IMR-90 (cell line): ENCODE measurements around the gene FERD3L. TPM values are rescaled to one million over a fixed set of nuclear protein-coding genes. Genes with fewer than 3 reads are reported as not detected.

Source experiments
- ATAC-seq: fragments of 200-7000 bp; cut with Tn5 transposase; 2 replicates; pipeline ENCODE4 v1.9.1; 2020; ENCODE audit warnings: low read depth, mild to moderate bottlenecking, moderate library complexity
- BruUV-seq: library from RNA; stranded (reverse); fragments of 400-500 nt; replicated peaks from 2 replicates; lab custom pipeline; 2021; lab: Mats Ljungman, UMichigan
- CTCF ChIA-PET: fragments of 300-600 bp; formaldehyde crosslinking; extraction: SDS; loops from one replicate; lab custom pipeline; 2021; ENCODE audit warnings: antibody characterized with exemption; lab: Yijun Ruan, JAX
- POLR2A ChIA-PET: fragments of 300-600 bp; sonication (Branson Sonifier 250); formaldehyde crosslinking; loops from one replicate; lab custom pipeline; 2022; ENCODE audit warnings: antibody characterized with exemption; ENCODE audit not compliant: unreplicated experiment; lab: Charles Lee
- DNase-seq: peaks from one replicate; pipeline ENCODE4 v3.0.0; 2013
- H2AFZ ChIP-seq: replicated peaks from 2 replicates; pipeline ENCODE3; 2013; ENCODE audit warnings: low read length, mild to moderate bottlenecking; ENCODE audit not compliant: poor library complexity
- H2AK5ac ChIP-seq: 2 replicates; pipeline ENCODE4 v1.6.1; 2013; ENCODE audit warnings: low read depth, low read length, inconsistent platforms
- H2AK9ac ChIP-seq: replicated peaks from 2 replicates; pipeline ENCODE3; 2013; ENCODE audit warnings: mild to moderate bottlenecking, low read depth, low read length, moderate library complexity; ENCODE audit not compliant: poor library complexity
- H2BK120ac ChIP-seq: 2 replicates; pipeline ENCODE4 v1.6.1; 2013; ENCODE audit warnings: low read depth, low read length, inconsistent platforms
- H2BK15ac ChIP-seq: 3 replicates; pipeline ENCODE4 v1.6.1; 2013; ENCODE audit warnings: low read depth, low read length, inconsistent platforms
- H2BK20ac ChIP-seq: 2 replicates; pipeline ENCODE4 v1.6.1; 2013; ENCODE audit warnings: low read depth, mild to moderate bottlenecking, inconsistent platforms, low read length, moderate library complexity
- H2BK5ac ChIP-seq: 2 replicates; pipeline ENCODE4 v1.6.1; 2013; ENCODE audit warnings: mild to moderate bottlenecking, low read depth, low read length, inconsistent platforms; ENCODE audit not compliant: poor library complexity, severe bottlenecking
- H3K14ac ChIP-seq: replicated peaks from 2 replicates; pipeline ENCODE4 v1.6.1; 2013; ENCODE audit warnings: low read depth, low read length, inconsistent platforms
- H3K18ac ChIP-seq: 2 replicates; pipeline ENCODE4 v1.6.1; 2013; ENCODE audit warnings: low read depth, low read length, control low read depth
- H3K23ac ChIP-seq: 2 replicates; pipeline ENCODE4 v1.6.1; 2013; ENCODE audit warnings: low read depth, low read length, inconsistent platforms
- H3K27ac ChIP-seq: 2 replicates; pipeline ENCODE4 v1.5.1; 2013; ENCODE audit warnings: mild to moderate bottlenecking, control low read depth, low read length; ENCODE audit not compliant: insufficient read depth
- H3K27me3 ChIP-seq: 2 replicates; pipeline ENCODE4 v1.6.1; 2013; ENCODE audit warnings: low read length; ENCODE audit not compliant: control insufficient read depth, insufficient read depth
- H3K36me3 ChIP-seq: 2 replicates; pipeline ENCODE4 v1.6.1; 2013; ENCODE audit warnings: low read length, mixed read lengths; ENCODE audit not compliant: control insufficient read depth, insufficient read depth
- H3K4ac ChIP-seq: 2 replicates; pipeline ENCODE4 v1.6.1; 2013; ENCODE audit warnings: low read depth, low read length, inconsistent platforms
- H3K4me1 ChIP-seq: 2 replicates; pipeline ENCODE4 v1.6.1; 2013; ENCODE audit warnings: low read length, mixed read lengths; ENCODE audit not compliant: control insufficient read depth, insufficient read depth
- H3K4me2 ChIP-seq: 2 replicates; pipeline ENCODE4 v1.6.1; 2013; ENCODE audit warnings: low read depth, mild to moderate bottlenecking, control low read depth, low read length, moderate library complexity
- H3K4me3 ChIP-seq: 2 replicates; pipeline ENCODE4 v1.5.1; 2013; ENCODE audit warnings: low read depth, mild to moderate bottlenecking, control low read depth, low read length, moderate library complexity; ENCODE audit not compliant: insufficient read depth
- H3K56ac ChIP-seq: 2 replicates; pipeline ENCODE4 v1.6.1; 2013; ENCODE audit warnings: low read length, inconsistent platforms; ENCODE audit not compliant: insufficient read depth; ENCODE audit errors: extremely low read depth
- H3K79me1 ChIP-seq, 2 experiments: 2 replicates each; pipeline ENCODE4 v1.6.1; 2013; ENCODE audit warnings: low read length in 2 of 2, inconsistent platforms in 1 of 2, low read depth in 1 of 2
- H3K9ac ChIP-seq: 2 replicates; pipeline ENCODE4 v1.6.1; 2013; ENCODE audit warnings: low read depth, low read length, control low read depth
- H3K9me1 ChIP-seq: 2 replicates; pipeline ENCODE4 v1.6.1; 2013; ENCODE audit warnings: low read length, inconsistent platforms; ENCODE audit not compliant: insufficient read depth
- H3K9me3 ChIP-seq: 2 replicates; pipeline ENCODE4 v1.6.1; 2013; ENCODE audit warnings: low read length; ENCODE audit not compliant: control insufficient read depth, insufficient read depth
- H4K20me1 ChIP-seq: 2 replicates; pipeline ENCODE4 v1.6.1; 2013; ENCODE audit warnings: low read length, inconsistent platforms; ENCODE audit not compliant: insufficient read depth
- H4K5ac ChIP-seq: 2 replicates; pipeline ENCODE4 v1.6.1; 2013; ENCODE audit warnings: mild to moderate bottlenecking, low read depth, low read length, control low read depth
- H4K8ac ChIP-seq, 2 experiments: 2 replicates each; pipeline ENCODE4 v1.6.1; 2013; ENCODE audit warnings: low read depth in 2 of 2, low read length in 2 of 2, control low read depth in 1 of 2, inconsistent platforms in 1 of 2
- H4K91ac ChIP-seq: 2 replicates; pipeline ENCODE4 v1.6.1; 2013; ENCODE audit warnings: low read depth, low read length, inconsistent platforms; ENCODE audit not compliant: insufficient read depth
- BHLHE40 ChIP-seq: fragments of 150-350 bp; IDR thresholded peaks from 2 replicates; pipeline ENCODE4 v1.6.1; 2016; ENCODE audit warnings: mild to moderate bottlenecking, low read depth, low read length
- CEBPB ChIP-seq: IDR thresholded peaks from 2 replicates; pipeline ENCODE4 v1.6.1; 2012; ENCODE audit warnings: low read depth, low read length, improper control_type of control experiment
- CHD1 ChIP-seq: IDR thresholded peaks from 2 replicates; pipeline ENCODE4 v1.6.1; 2012; ENCODE audit warnings: low read depth, low read length, improper control_type of control experiment
- FOS ChIP-seq: fragments of 150-350 bp; IDR thresholded peaks from 2 replicates; pipeline ENCODE4 v1.6.1; 2016; ENCODE audit warnings: low read depth, low read length
- MAFK ChIP-seq: IDR thresholded peaks from 2 replicates; pipeline ENCODE4 v1.6.1; 2012; ENCODE audit warnings: low read depth, low read length, improper control_type of control experiment
- MAZ ChIP-seq: IDR thresholded peaks from 2 replicates; pipeline ENCODE4 v1.6.1; 2012; ENCODE audit warnings: low read depth, mild to moderate bottlenecking, low read length, improper control_type of control experiment, moderate library complexity, borderline replicate concordance
- MXI1 ChIP-seq: IDR thresholded peaks from 2 replicates; pipeline ENCODE4 v1.6.1; 2012; ENCODE audit warnings: low read depth, mild to moderate bottlenecking, low read length, moderate library complexity, borderline replicate concordance
- NFE2L2 ChIP-seq: fragments of 150-350 bp; IDR thresholded peaks from 2 replicates; pipeline ENCODE4 v1.6.1; 2016; ENCODE audit warnings: low read depth, mild to moderate bottlenecking, low read length
- POLR2A ChIP-seq: IDR thresholded peaks from 2 replicates; pipeline ENCODE4 v1.6.1; 2012; ENCODE audit warnings: mild to moderate bottlenecking, low read depth, low read length
- RAD21 ChIP-seq: IDR thresholded peaks from 2 replicates; pipeline ENCODE4 v1.6.1; 2012; ENCODE audit warnings: low read length, improper control_type of control experiment
- RCOR1 ChIP-seq: IDR thresholded peaks from 2 replicates; pipeline ENCODE4 v1.6.1; 2012; ENCODE audit warnings: mild to moderate bottlenecking, low read length, improper control_type of control experiment; ENCODE audit not compliant: insufficient replicate concordance
- RFX5 ChIP-seq: IDR thresholded peaks from 2 replicates; pipeline ENCODE4 v1.8.0; 2012; ENCODE audit warnings: low read depth, mild to moderate bottlenecking, low read length, moderate library complexity
- SMC3 ChIP-seq: fragments of 150-350 bp; IDR thresholded peaks from 2 replicates; pipeline ENCODE4 v1.6.1; 2016; ENCODE audit warnings: low read depth, mild to moderate bottlenecking, antibody characterized with exemption, low read length, moderate library complexity
- WGBS, 2 experiments: methylation state at CpG; one replicate each; pipeline versions ENCODE4 v1.1.5 to v1.1.7; 2013; ENCODE audit warnings: missing lambda C conversion rate in 2 of 2; ENCODE audit not compliant: insufficient read length in 1 of 2; ENCODE audit errors: extremely low coverage in 2 of 2; 5-methylcytosine and 5-hydroxymethylcytosine counted together
- dilution Hi-C: fragments of 300-500 bp; cut with HindIII; formaldehyde crosslinking; loops from one replicate; pipeline ENCODE4 v1.14.3; 2018; ENCODE audit warnings: low sequenced_read_pairs; ENCODE audit not compliant: unreplicated experiment
- in situ Hi-C: fragments of 300-500 bp; cut with MboI; formaldehyde crosslinking; loops from 3 replicates; pipeline ENCODE4 v1.14.3; 2019; ENCODE audit warnings: low sequenced_read_pairs, inconsistent platforms, mixed read lengths
- intact Hi-C: fragments of 100-400 bp; cut with micrococcal nuclease; formaldehyde crosslinking; loops from 2 replicates; pipeline ENCODE4 v1.10.0; 2022
- polyA plus RNA-seq, 3 experiments: library from polyadenylated mRNA; depleted of rRNA; stranded (reverse); fragments of >200 nt; gene quantifications; 2 replicates each; pipeline ENCODE4 v1.2.3, GENCODE V29; 2012; ENCODE audit warnings: low replicate concordance in 1 of 3
- total RNA-seq: library from RNA; depleted of rRNA; stranded (reverse); fragments of >200 nt; gene quantifications from 2 replicates; pipeline ENCODE4 v1.2.3, GENCODE V29; 2012
- TF ChIP-seq, protein P1 (sequence below): fragments of 150-350 bp; IDR thresholded peaks from 2 replicates; pipeline ENCODE4 v1.6.1; 2017; ENCODE audit warnings: mild to moderate bottlenecking, antibody characterized with exemption, low read length, low read depth
- TF ChIP-seq, protein P2 (sequence below): conservative IDR thresholded peaks from 2 replicates; pipeline ENCODE4 v1.5.1; 2012; ENCODE audit warnings: mild to moderate bottlenecking, low read depth, low read length, improper control_type of control experiment
- TF ChIP-seq, protein P3 (sequence below): fragments of 150-350 bp; IDR thresholded peaks from 2 replicates; pipeline ENCODE4 v1.6.1; 2016; ENCODE audit warnings: low read depth, mild to moderate bottlenecking, low read length, moderate library complexity, borderline replicate concordance

Gene FERD3L
- total and polyA plus RNA-seq, 2 of the 4 experiments (the other 2 are of a cell fraction) = not detected

DNA sequence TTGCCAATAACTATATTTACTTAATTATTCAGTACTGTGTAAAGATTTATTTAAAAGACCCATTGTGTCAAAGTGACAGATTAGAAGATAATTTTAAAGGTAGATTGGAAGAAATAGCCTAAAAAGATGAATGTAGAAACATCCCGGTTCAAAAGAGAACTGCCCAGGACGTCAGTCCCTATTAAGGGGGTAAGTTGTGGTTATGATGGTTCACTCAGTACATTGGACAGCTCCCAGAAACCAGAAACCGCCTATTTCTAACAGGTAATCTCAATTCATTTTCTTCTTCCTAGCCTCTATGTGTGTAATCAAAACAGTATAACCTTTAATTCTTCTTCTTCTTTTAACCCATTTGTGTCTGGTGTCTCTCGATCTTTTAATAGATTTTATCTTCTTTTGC is 1.5 kb upstream of the FERD3L start:
- Histone ChIP-seq H2BK5ac (no peak overlapping the region), H3K18ac (no peak overlapping the region), H2AFZ (no peak overlapping the region), H3K14ac (no peak overlapping the region), H4K5ac (no peak overlapping the region), H3K23ac (no peak overlapping the region), H3K4me3 (no peak overlapping the region), H3K36me3 (no peaks in the 10 kb centered on the region), H2BK20ac (no peak overlapping the region), H3K4ac (no peak overlapping the region), H3K9ac (no peak overlapping the region), H4K20me1 (no peaks in the 10 kb centered on the region), H3K4me2 (no peak overlapping the region), H4K91ac (no peak overlapping the region), H3K79me1 (no peaks in the 10 kb centered on the region), H2BK120ac (no peak overlapping the region), H4K8ac (no peak overlapping the region), H3K56ac (no peak overlapping the region), H2BK15ac (no peak overlapping the region), H3K4me1 (no peaks in the 10 kb centered on the region), H2AK9ac (no peak overlapping the region), H3K27me3 (peaks cover 32% of the 10 kb centered on the region), H2AK5ac (no peak overlapping the region), H3K9me3 (peaks cover 13% of the 10 kb centered on the region), H3K27ac (no peak overlapping the region), H3K9me1 (no peaks in the 10 kb centered on the region)
- ChIA-PET CTCF (interaction anchor here (1.1 to 1.3 kb wide), 2 partner anchors 10 to 24 kb away, joined by 3 read pairs; no protein-coding TSS in a partner anchor), POLR2A (no interaction called here)
- ATAC-seq (no peak), DNase-seq (peak; percentile 46)
- in situ Hi-C loops (no loop called here), dilution Hi-C loops (no loop called here), intact Hi-C loops (no loop called here)
- no CpG with 5 or more reads among the region's 4 CpGs for WGBS, 2 experiments
- TF ChIP-seq, protein P1, sequence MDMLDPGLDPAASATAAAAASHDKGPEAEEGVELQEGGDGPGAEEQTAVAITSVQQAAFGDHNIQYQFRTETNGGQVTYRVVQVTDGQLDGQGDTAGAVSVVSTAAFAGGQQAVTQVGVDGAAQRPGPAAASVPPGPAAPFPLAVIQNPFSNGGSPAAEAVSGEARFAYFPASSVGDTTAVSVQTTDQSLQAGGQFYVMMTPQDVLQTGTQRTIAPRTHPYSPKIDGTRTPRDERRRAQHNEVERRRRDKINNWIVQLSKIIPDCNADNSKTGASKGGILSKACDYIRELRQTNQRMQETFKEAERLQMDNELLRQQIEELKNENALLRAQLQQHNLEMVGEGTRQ = no peak
- TF ChIP-seq, protein P2, sequence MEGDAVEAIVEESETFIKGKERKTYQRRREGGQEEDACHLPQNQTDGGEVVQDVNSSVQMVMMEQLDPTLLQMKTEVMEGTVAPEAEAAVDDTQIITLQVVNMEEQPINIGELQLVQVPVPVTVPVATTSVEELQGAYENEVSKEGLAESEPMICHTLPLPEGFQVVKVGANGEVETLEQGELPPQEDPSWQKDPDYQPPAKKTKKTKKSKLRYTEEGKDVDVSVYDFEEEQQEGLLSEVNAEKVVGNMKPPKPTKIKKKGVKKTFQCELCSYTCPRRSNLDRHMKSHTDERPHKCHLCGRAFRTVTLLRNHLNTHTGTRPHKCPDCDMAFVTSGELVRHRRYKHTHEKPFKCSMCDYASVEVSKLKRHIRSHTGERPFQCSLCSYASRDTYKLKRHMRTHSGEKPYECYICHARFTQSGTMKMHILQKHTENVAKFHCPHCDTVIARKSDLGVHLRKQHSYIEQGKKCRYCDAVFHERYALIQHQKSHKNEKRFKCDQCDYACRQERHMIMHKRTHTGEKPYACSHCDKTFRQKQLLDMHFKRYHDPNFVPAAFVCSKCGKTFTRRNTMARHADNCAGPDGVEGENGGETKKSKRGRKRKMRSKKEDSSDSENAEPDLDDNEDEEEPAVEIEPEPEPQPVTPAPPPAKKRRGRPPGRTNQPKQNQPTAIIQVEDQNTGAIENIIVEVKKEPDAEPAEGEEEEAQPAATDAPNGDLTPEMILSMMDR = no peak
- TF ChIP-seq NFE2L2 = no peak
- TF ChIP-seq BHLHE40 = no peak
- no peak for TF ChIP-seq MAZ
- no peak for TF ChIP-seq CHD1
- no peak for TF ChIP-seq MAFK
- TF ChIP-seq RAD21 = no peak
- TF ChIP-seq, protein P3, sequence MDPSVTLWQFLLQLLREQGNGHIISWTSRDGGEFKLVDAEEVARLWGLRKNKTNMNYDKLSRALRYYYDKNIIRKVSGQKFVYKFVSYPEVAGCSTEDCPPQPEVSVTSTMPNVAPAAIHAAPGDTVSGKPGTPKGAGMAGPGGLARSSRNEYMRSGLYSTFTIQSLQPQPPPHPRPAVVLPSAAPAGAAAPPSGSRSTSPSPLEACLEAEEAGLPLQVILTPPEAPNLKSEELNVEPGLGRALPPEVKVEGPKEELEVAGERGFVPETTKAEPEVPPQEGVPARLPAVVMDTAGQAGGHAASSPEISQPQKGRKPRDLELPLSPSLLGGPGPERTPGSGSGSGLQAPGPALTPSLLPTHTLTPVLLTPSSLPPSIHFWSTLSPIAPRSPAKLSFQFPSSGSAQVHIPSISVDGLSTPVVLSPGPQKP = no peak
- TF ChIP-seq RCOR1 = no peak
- TF ChIP-seq SMC3 = no peak
- TF ChIP-seq RFX5 = no peak
- no peak for TF ChIP-seq MXI1
- TF ChIP-seq POLR2A = no peak
- no peak for TF ChIP-seq CEBPB
- no peak for TF ChIP-seq FOS
- BruUV-seq = no TSS peak
